HG03354 (cell line): ENCODE data around the gene GSTT2.
"Not testable (repeated sequence)": the region's sequence is repeated elsewhere in the genome, so short reads cannot be mapped to it uniquely, and the experiment has no call there.

Experiments used
- ATAC-seq: cut with Tn5 transposase; IDR thresholded peaks from one replicate; pipeline ENCODE4 v1.9.1; 2021; ENCODE audit warnings: mild to moderate bottlenecking; ENCODE audit not compliant: unreplicated experiment, poor library complexity, severe bottlenecking

Gene GSTT2

GRCh38 chr22:23970816-23971486, 9.0 kb upstream of the GSTT2 start:
- no peak for ATAC-seq

GRCh38 chr22:23971927-23972326, 8.0 kb upstream of the GSTT2 start:
- ATAC-seq = not testable (repeated sequence)

- ATAC-seq = peak; percentile 96
Observed at GRCh38 chr22:23974345-23974744, 5.6 kb upstream of the GSTT2 start, which contains the start of gene DDT. Gene DDT, minus strand, starts transcription at chr22:23974441. Its CDS starts 27 bp downstream, at chr22:23974414.

GRCh38 chr22:23974836-23975352, 5.0 kb upstream of the GSTT2 start:
- ATAC-seq = peak; percentile 42

GRCh38 chr22:23977304-23977703, 2.6 kb upstream of the GSTT2 start:
- ATAC-seq = not testable (repeated sequence)

- ATAC-seq = not testable (repeated sequence)
Observed at GRCh38 chr22:23980567-23980966, 633 bp downstream of the GSTT2 start.

GRCh38 chr22:23984430-23984829, 4.5 kb downstream of the GSTT2 start:
- ATAC-seq = no peak

- not testable (repeated sequence) for ATAC-seq
Observed at GRCh38 chr22:23986089-23986488, 6.2 kb downstream of the GSTT2 start.

GRCh38 chr22:23986538-23987178, 6.7 kb downstream of the GSTT2 start:
- ATAC-seq = not testable (repeated sequence)

- not testable (repeated sequence) for ATAC-seq
Observed at GRCh38 chr22:23989583-23990244, 9.8 kb downstream of the GSTT2 start.

GRCh38 chr22:23993080-23993479, 13.1 kb downstream of the GSTT2 start:
- not testable (repeated sequence) for ATAC-seq

GRCh38 chr22:23993581-23994177, 13.7 kb downstream of the GSTT2 start:
- not testable (repeated sequence) for ATAC-seq

GRCh38 chr22:23997092-23997491, 17.2 kb downstream of the GSTT2 start:
- no peak for ATAC-seq

- not testable (repeated sequence) for ATAC-seq
Observed at GRCh38 chr22:23999779-24000178, 19.8 kb downstream of the GSTT2 start.

- ATAC-seq = no peak
Observed at GRCh38 chr22:24001314-24001713, 21.4 kb downstream of the GSTT2 start.

GRCh38 chr22:24002272-24002671, 22.3 kb downstream of the GSTT2 start:
- ATAC-seq = no peak

GRCh38 chr22:24002851-24003250, 22.9 kb downstream of the GSTT2 start:
- no peak for ATAC-seq

- ATAC-seq = no peak
Observed at GRCh38 chr22:24003887-24004286, 24.0 kb downstream of the GSTT2 start.

- no peak for ATAC-seq
Observed at GRCh38 chr22:24005201-24005600, 25.3 kb downstream of the GSTT2 start, which contains the start of gene GSTT4. Gene GSTT4, minus strand, starts transcription at chr22:24005453. Its CDS starts 97 bp downstream, at chr22:24005356.
